ENCODE results near the gene ZNF574. TPM values are rescaled to one million over a fixed set of nuclear protein-coding genes. Genes with fewer than 3 reads are reported as not detected.

ZNF574 gene
- total RNA-seq, 1 donor from 2014 or later, result 13.5 TPM

DNA sequence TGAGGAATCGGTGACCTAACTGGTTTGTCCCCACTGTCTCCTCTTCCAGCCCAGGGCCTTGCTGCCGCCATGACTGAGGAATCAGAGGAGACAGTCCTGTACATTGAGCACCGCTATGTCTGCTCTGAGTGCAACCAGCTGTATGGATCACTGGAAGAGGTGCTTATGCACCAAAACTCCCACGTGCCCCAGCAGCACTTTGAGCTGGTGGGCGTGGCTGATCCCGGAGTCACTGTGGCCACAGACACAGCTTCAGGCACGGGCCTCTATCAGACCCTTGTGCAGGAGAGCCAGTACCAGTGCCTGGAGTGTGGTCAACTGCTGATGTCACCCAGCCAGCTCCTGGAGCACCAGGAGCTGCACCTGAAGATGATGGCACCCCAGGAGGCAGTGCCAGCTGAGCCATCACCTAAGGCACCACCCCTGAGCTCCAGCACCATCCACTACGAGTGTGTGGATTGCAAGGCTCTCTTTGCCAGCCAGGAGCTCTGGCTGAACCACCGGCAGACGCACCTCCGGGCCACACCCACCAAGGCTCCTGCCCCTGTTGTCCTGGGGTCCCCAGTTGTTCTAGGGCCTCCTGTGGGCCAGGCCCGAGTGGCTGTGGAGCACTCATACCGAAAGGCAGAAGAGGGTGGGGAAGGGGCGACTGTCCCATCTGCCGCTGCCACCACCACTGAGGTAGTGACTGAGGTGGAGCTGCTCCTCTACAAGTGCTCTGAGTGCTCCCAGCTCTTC is 2.7 kb downstream of the ZNF574 start:
- no peak for FAIRE-seq
- DNase-seq (ENCODE audit: low spot score in 2 of 2), result no peak

DNA sequence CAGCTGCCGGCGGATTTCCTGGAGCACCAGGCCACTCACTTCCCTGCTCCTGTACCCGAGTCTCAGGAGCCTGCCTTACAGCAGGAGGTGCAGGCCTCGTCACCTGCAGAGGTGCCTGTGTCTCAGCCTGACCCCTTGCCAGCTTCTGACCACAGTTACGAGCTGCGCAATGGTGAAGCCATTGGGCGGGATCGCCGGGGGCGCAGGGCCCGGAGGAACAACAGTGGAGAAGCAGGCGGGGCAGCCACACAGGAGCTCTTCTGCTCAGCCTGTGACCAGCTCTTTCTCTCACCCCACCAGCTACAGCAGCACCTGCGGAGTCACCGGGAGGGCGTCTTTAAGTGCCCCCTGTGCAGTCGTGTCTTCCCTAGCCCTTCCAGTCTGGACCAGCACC is 3.3 kb downstream of the ZNF574 start:
- FAIRE-seq (no peak), DNase-seq (ENCODE audit: low spot score in 2 of 2) (no peak)

GRCh38 chr19:42079886-42080763 is 4.2 kb downstream of the ZNF574 start:
- no peak for FAIRE-seq

GRCh38 chr19:42080764-42081375 is 4.9 kb downstream of the ZNF574 start:
- DNase-seq (ENCODE audit: low spot score in 2 of 2), result no peak
- FAIRE-seq, result no peak

More at GRCh38 chr19:42079886-42080763, 4.2 kb downstream of the ZNF574 start:
- no peak for DNase-seq (ENCODE audit: low spot score in 2 of 2)

DNA sequence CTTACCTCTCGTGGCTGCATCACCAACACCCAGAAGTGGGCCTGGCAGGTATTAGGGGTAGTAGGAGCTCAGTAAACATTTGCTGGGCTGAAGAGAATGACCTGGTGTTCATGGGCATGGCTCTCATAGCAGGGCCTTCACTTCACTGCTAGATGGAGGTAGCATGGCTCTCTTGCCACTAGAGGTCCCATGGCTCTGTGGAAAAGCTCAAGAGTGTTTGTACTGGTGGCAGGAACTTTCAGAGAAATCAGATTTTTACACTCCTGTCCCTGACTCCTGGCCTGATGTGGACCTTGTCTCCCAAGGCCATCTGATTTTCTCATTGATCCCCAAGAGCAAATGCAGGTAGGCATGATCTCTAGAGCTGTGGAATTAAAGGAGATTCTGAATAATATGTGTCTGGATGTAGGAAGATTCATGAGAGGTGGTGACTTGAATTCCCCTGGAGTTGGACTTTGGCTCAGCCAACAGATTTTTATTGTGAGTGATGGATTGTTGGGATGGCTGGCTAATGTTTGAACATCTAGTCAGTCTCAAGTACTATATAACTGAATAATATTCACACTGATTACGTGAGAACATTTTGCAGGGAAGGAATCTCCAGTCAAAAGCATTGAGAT is 5.7 kb downstream of the ZNF574 start:
- FAIRE-seq (no peak), DNase-seq (ENCODE audit: low spot score in 2 of 2) (no peak)

- FAIRE-seq, result no peak
Observed at GRCh38 chr19:42083537-42083936, 7.6 kb downstream of the ZNF574 start.

GRCh38 chr19:42086188-42086736 is 10.3 kb downstream of the ZNF574 start:
- no peak for DNase-seq (ENCODE audit: low spot score in 2 of 2)
- no peak for FAIRE-seq

More at GRCh38 chr19:42083537-42083936, 7.6 kb downstream of the ZNF574 start:
- DNase-seq (ENCODE audit: low spot score in 2 of 2), result no peak

GRCh38 chr19:42086770-42087550 is 11.0 kb downstream of the ZNF574 start:
- FAIRE-seq, result no peak
- DNase-seq (ENCODE audit: low spot score in 2 of 2), result no peak

- FAIRE-seq, result no peak
- no peak for DNase-seq (ENCODE audit: low spot score in 2 of 2)
Observed at GRCh38 chr19:42088471-42089190, 12.7 kb downstream of the ZNF574 start.

DNA sequence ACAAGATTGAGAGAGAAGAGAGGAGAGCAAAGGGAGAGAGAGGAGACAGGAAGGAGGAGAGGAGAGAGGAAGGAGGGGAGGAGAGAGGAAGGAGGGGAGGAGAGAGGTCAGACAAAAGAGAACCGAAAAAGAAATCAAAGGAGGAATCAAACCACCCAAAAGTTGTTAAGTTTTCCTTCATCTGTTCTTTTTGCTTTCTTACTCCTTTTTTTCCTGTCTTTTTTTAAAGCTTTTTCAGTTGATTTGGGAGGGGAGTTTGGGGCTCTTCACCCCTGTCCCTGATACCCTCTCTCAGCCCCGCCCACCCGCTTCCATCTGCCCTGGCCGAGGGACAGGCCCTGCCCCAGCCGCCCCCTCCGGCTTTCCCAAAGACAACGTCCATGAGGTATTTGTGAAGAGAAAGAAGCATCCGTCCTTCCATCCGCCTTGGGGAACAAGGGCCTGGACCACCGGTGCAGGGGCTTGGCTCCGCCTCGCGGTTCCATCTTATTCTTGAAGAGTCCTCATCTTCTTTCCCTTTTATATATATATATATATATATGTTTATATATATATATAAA is 13.3 kb downstream of the ZNF574 start:
- DNase-seq (ENCODE audit: low spot score in 2 of 2), result no peak
- FAIRE-seq, result no peak

GRCh38 chr19:42089772-42090171 is 13.8 kb downstream of the ZNF574 start:
- no peak for DNase-seq (ENCODE audit: low spot score in 2 of 2)
- FAIRE-seq, result no peak

- DNase-seq (ENCODE audit: low spot score in 2 of 2) (no peak), FAIRE-seq (no peak)
Observed at GRCh38 chr19:42090672-42091071, 14.7 kb downstream of the ZNF574 start.

DNA sequence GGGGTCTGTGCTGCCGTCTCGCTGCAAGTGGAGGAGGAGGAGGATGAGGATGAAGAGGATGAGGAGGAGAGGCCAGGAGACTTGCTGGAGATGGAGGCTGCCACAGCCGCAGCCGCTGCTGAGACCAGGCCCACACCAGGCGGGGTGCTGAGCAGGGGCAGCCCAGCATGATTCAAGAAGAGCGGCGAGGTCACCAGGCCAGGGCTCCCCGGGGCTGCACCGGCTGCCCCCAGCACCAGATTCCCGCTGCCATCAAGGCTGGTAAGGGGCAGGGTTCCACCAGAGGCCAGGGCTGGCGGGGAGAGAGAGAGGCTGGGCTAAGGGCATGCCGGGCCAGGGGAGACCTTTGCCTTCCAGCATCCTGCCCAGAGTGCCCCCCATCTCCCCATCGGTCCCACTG is 15.3 kb downstream of the ZNF574 start:
- FAIRE-seq (no peak), DNase-seq (ENCODE audit: low spot score in 2 of 2) (no peak)

DNA sequence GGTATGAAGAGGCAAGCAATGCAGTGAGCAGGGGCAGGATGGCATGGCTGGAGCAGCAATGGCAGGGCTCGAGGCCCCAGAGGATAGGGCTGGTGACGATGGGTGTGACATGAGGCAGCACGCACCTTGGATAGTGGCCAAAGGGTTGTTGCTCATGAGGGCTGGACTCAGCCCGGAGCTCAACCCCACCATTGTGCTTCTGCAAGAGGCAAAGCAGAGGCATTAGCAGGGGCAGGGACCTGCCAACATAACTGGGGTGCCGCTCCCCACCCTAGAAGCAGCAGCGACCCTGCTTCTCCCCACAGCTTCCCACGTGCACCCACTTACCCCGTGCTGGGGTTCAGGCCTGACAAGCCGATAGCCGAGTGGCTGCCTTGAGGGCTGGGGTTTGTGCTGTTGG is 15.8 kb downstream of the ZNF574 start:
- DNase-seq (ENCODE audit: low spot score in 2 of 2) (no peak), FAIRE-seq (no peak)

DNA sequence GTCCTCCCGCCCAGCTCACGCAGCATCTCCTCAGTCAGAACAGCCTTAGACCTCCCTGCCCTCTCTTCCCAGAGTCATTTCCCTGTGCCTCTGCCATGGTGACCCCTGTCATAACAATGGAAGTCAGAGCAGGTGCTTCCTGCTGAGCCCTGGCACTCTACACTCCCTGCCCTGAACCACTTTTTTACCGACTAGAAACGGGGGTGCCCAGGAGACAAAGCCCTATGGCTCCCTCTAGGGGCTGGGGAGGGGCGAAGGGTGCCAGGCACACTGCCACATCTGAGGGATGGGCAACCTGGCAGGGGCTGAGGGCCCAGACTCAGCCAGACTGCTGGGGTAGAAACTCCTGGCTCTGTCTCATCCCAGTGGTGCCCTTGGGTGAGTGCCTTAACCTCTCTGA is 16.4 kb downstream of the ZNF574 start:
- no peak for DNase-seq (ENCODE audit: low spot score in 2 of 2)
- no peak for FAIRE-seq

- FAIRE-seq (no peak), DNase-seq (ENCODE audit: low spot score in 2 of 2) (no peak)
Observed at GRCh38 chr19:42093505-42093904, 17.5 kb downstream of the ZNF574 start.

DNA sequence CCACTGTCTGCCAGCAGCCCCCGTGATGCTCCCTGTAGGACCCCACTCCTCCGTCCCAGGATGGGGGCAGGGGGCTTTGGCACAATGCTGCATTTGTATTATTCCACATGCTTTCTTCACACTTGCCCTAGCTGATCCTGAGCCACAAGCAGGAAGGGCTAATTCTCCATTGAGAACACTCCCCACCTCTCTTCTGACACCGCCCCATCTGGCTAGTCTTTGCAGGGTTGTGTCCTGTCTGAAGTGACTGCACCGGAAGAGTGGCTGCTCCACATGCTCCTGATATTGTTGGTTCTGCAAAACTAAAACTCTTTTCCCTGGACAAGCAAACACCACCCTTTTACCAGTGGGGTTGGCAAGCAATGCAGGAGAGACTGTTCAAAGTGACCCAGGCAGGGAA is 18.0 kb downstream of the ZNF574 start:
- FAIRE-seq, result no peak
- no peak for DNase-seq (ENCODE audit: low spot score in 2 of 2)

DNA sequence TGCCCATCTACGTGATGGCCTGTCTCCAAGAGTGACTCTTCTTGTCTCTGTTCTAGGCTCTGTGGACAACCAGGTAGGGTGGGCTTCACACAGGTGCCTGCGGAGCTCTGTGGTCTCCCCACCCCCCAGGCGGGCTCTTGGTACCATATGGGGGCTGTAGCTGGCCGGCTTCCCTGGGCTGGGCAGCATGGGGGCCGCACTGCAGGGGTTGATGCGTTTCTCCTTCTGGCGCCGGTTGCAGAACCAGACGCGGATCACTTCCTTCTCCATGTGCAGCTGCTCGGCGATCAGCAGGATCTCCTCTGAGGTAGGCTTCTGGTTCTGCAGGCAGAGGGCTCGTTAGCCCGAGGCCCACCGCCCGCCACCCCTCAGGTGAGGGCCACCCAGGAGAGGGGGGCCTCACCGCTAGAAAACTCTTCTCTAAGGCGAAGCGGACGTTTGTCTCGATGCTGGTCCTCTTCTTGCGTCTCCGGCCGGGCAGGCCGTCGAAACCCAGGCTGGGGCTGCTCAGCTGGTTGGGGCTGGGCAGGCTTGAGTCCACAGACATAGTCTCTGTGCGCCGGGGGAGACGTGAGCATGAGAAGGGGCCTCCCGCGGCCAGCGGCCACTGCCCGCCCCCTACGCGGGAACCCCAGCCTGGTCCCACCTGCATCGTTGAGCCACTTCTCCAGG is 19.3 kb downstream of the ZNF574 start:
- no peak for FAIRE-seq
- DNase-seq (ENCODE audit: low spot score in 2 of 2), result no peak
